HepG2 (cell line): ENCODE data around the gene CTXN1. TPM values are rescaled to one million over a fixed set of nuclear protein-coding genes. Genes with fewer than 3 reads are reported as not detected.

Experiments
- ARNT2 ChIP-seq: sonication (generic); formaldehyde crosslinking; IDR thresholded peaks from 2 replicates; pipeline ENCODE4 v1.8.0; 2022; ENCODE audit warnings: mild to moderate bottlenecking, low read depth, missing genetic modification reagents, moderate library complexity
- ATAD3A ChIP-seq: sonication (generic); formaldehyde crosslinking; IDR thresholded peaks from 2 replicates; pipeline ENCODE4 v1.4.0; 2020; ENCODE audit warnings: missing genetic modification reagents
- ATF4 ChIP-seq, 2 experiments: fragments of 450-650 bp in 1 of 2; sonication (generic) in 1 of 2; formaldehyde crosslinking; IDR thresholded peaks; 2 replicates each; pipeline versions ENCODE4 v1.5.0 to v1.8.0; 2020 to 2022; ENCODE audit warnings: mild to moderate bottlenecking in 1 of 2, missing genetic modification reagents in 1 of 2
- CSRNP1 ChIP-seq: sonication (generic); formaldehyde crosslinking; IDR thresholded peaks from 2 replicates; pipeline ENCODE4 v1.8.1; 2023; ENCODE audit warnings: mild to moderate bottlenecking, missing genetic modification reagents
- DMAP1 ChIP-seq: IDR thresholded peaks from 2 replicates; pipeline ENCODE4 v1.6.1; 2016
- HNRNPH1 ChIP-seq: fragments of 200-400 bp; formaldehyde crosslinking; optimal IDR thresholded peaks from 2 replicates; pipeline ENCODE3; 2017; ENCODE audit warnings: mild to moderate bottlenecking, low read depth, low read length
- MED1 ChIP-seq: sonication (generic); formaldehyde crosslinking; IDR thresholded peaks from 2 replicates; pipeline ENCODE4 v1.4.0; 2020; ENCODE audit warnings: missing genetic modification reagents
- NCOA1 ChIP-seq: sonication (generic); formaldehyde crosslinking; IDR thresholded peaks from 2 replicates; pipeline ENCODE4 v1.9.0; 2021; ENCODE audit warnings: missing genetic modification reagents
- NCOA2 ChIP-seq: sonication (generic); formaldehyde crosslinking; IDR thresholded peaks from 2 replicates; pipeline ENCODE4 v1.8.0; 2022; ENCODE audit warnings: inconsistent platforms
- TRIM24 ChIP-seq: sonication (generic); formaldehyde crosslinking; IDR thresholded peaks from 2 replicates; pipeline ENCODE4 v1.8.0; 2022; ENCODE audit warnings: mild to moderate bottlenecking, missing genetic modification reagents
- ZNF766 ChIP-seq: sonication (generic); formaldehyde crosslinking; IDR thresholded peaks from 2 replicates; pipeline ENCODE4 v1.5.0; 2020; ENCODE audit warnings: missing genetic modification reagents, borderline replicate concordance
- polyA plus RNA-seq, 8 experiments: library from polyadenylated mRNA; depleted of rRNA in 3 of 8; stranded (reverse) in 7 of 8; unstranded in 1 of 8; fragments of >200 nt; fragmentation: Illumina TruSeq in 4 of 8; extraction: Trizol in 4 of 8; gene quantifications; 2 replicates each; pipeline versions ENCODE4 v1.2.1 to v1.2.3, GENCODE V29; 2011 to 2016; ENCODE audit warnings: low read depth in 4 of 8, missing spikeins in 1 of 8, mixed read lengths in 1 of 8; ENCODE audit not compliant: insufficient read depth in 1 of 8
- total RNA-seq, 5 experiments: library from RNA; depleted of rRNA; stranded (reverse); fragments of >200 nt; fragmentation: Illumina TruSeq; extraction: Trizol; gene quantifications; 2 replicates each; pipeline ENCODE4 v1.2.3, GENCODE V29; 2016; ENCODE audit warnings: low read depth in 1 of 5
- TF ChIP-seq, protein P1 (sequence below): sonication (generic); formaldehyde crosslinking; IDR thresholded peaks from 2 replicates; pipeline ENCODE4 v1.4.0; 2020; ENCODE audit warnings: missing genetic modification reagents
- TF ChIP-seq, protein P2 (sequence below): sonication (generic); formaldehyde crosslinking; IDR thresholded peaks from 2 replicates; pipeline ENCODE4 v1.4.0; 2020; ENCODE audit warnings: missing genetic modification reagents
- TF ChIP-seq, protein P3 (sequence below): sonication (generic); formaldehyde crosslinking; IDR thresholded peaks from 2 replicates; pipeline ENCODE4 v1.4.0; 2020; ENCODE audit warnings: missing genetic modification reagents, borderline replicate concordance
- TF ChIP-seq, protein P4 (sequence below): sonication (generic); formaldehyde crosslinking; conservative IDR thresholded peaks from 2 replicates; pipeline ENCODE4 v1.4.0; 2020; ENCODE audit warnings: missing genetic modification reagents

Gene CTXN1
- total and polyA plus RNA-seq, 2 of the 13 experiments (the other 11 are each of a cell fraction or from before 2014, with no cell fraction given): 0.11 TPM; not detected in 1

DNA sequence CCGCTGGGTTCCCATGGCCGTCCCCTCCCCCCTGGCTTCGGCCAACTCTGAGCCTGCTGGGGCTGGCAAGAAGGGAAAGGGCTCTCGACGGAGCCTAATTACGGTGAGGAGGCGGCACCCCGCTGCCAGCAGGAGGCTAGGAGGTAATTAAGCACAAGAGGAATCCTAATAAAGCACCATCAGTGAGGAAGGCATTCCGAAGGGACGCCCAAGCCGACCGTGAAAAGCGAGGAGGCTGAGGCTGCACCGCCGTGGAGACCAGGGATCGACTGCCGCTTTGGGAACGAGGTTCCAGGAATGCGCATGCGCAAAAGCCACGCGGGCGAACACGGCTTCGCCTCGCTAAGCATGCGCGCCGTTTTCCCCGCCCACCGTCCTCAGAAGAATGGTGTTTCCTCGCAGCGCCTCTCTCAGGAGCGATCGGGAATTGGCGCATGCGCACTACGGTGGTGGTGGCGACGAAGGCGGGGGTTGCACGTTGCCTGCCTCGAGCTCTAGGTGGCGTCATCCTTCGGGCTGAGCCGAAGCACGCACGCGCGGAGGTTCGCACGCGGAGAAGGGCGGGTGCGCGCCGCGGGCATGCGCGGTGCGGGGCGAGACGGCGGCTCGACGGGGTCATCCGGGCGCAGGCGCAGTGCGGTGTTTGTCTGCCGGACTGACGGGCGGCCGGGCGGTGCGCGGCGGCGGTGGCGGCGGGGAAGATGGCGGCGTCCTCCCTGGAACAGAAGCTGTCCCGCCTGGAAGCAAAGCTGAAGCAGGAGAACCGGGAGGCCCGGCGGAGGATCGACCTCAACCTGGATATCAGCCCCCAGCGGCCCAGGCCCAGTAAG, 22.5 kb downstream of the CTXN1 start, which contains the start of gene MAP2K7 (continued):
- TF ChIP-seq, protein P1, sequence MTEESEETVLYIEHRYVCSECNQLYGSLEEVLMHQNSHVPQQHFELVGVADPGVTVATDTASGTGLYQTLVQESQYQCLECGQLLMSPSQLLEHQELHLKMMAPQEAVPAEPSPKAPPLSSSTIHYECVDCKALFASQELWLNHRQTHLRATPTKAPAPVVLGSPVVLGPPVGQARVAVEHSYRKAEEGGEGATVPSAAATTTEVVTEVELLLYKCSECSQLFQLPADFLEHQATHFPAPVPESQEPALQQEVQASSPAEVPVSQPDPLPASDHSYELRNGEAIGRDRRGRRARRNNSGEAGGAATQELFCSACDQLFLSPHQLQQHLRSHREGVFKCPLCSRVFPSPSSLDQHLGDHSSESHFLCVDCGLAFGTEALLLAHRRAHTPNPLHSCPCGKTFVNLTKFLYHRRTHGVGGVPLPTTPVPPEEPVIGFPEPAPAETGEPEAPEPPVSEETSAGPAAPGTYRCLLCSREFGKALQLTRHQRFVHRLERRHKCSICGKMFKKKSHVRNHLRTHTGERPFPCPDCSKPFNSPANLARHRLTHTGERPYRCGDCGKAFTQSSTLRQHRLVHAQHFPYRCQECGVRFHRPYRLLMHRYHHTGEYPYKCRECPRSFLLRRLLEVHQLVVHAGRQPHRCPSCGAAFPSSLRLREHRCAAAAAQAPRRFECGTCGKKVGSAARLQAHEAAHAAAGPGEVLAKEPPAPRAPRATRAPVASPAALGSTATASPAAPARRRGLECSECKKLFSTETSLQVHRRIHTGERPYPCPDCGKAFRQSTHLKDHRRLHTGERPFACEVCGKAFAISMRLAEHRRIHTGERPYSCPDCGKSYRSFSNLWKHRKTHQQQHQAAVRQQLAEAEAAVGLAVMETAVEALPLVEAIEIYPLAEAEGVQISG: peak; percentile 87
- TF ChIP-seq CSRNP1 (CRISPR knock-in tag) (peak; percentile 74; the same call in 1 of the 2 replicates), NCOA1 (no peak), ZNF766 (CRISPR knock-in tag) (peak; percentile 79; the same call in 1 of the 2 replicates), DMAP1 (peak; percentile 82), ATF4 (CRISPR knock-in tag; IDR thresholded peaks at IDR 0.05) (peak in 1 of 2 experiments; percentile 88; a peak in 2 of 4 replicates), MED1 (CRISPR knock-in tag) (peak; percentile 80), TRIM24 (CRISPR knock-in tag) (no peak), NCOA2 (CRISPR knock-in tag) (peak; percentile 61; the same call in 1 of the 2 replicates), ATAD3A (CRISPR knock-in tag) (peak; percentile 32; the same call in 1 of the 2 replicates), HNRNPH1 (no peak), ARNT2 (CRISPR knock-in tag) (peak; percentile 83)
- TF ChIP-seq, protein P2, sequence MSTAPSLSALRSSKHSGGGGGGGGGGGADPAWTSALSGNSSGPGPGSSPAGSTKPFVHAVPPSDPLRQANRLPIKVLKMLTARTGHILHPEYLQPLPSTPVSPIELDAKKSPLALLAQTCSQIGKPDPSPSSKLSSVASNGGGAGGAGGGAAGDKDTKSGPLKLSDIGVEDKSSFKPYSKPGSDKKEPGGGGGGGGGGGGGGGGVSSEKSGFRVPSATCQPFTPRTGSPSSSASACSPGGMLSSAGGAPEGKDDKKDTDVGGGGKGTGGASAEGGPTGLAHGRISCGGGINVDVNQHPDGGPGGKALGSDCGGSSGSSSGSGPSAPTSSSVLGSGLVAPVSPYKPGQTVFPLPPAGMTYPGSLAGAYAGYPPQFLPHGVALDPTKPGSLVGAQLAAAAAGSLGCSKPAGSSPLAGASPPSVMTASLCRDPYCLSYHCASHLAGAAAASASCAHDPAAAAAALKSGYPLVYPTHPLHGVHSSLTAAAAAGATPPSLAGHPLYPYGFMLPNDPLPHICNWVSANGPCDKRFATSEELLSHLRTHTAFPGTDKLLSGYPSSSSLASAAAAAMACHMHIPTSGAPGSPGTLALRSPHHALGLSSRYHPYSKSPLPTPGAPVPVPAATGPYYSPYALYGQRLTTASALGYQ (CRISPR knock-in tag): no peak
- TF ChIP-seq, protein P3, sequence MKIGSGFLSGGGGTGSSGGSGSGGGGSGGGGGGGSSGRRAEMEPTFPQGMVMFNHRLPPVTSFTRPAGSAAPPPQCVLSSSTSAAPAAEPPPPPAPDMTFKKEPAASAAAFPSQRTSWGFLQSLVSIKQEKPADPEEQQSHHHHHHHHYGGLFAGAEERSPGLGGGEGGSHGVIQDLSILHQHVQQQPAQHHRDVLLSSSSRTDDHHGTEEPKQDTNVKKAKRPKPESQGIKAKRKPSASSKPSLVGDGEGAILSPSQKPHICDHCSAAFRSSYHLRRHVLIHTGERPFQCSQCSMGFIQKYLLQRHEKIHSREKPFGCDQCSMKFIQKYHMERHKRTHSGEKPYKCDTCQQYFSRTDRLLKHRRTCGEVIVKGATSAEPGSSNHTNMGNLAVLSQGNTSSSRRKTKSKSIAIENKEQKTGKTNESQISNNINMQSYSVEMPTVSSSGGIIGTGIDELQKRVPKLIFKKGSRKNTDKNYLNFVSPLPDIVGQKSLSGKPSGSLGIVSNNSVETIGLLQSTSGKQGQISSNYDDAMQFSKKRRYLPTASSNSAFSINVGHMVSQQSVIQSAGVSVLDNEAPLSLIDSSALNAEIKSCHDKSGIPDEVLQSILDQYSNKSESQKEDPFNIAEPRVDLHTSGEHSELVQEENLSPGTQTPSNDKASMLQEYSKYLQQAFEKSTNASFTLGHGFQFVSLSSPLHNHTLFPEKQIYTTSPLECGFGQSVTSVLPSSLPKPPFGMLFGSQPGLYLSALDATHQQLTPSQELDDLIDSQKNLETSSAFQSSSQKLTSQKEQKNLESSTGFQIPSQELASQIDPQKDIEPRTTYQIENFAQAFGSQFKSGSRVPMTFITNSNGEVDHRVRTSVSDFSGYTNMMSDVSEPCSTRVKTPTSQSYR: peak; percentile 93
- TF ChIP-seq, protein P4, sequence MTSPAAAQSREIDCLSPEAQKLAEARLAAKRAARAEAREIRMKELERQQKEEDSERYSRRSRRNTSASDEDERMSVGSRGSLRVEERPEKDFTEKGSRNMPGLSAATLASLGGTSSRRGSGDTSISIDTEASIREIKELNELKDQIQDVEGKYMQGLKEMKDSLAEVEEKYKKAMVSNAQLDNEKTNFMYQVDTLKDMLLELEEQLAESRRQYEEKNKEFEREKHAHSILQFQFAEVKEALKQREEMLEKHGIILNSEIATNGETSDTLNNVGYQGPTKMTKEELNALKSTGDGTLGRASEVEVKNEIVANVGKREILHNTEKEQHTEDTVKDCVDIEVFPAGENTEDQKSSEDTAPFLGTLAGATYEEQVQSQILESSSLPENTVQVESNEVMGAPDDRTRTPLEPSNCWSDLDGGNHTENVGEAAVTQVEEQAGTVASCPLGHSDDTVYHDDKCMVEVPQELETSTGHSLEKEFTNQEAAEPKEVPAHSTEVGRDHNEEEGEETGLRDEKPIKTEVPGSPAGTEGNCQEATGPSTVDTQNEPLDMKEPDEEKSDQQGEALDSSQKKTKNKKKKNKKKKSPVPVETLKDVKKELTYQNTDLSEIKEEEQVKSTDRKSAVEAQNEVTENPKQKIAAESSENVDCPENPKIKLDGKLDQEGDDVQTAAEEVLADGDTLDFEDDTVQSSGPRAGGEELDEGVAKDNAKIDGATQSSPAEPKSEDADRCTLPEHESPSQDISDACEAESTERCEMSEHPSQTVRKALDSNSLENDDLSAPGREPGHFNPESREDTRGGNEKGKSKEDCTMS (CRISPR knock-in tag): no peak
